HepG2 (cell line): ENCODE measurements around the gene CIB2. TPM values are rescaled to one million over a fixed set of nuclear protein-coding genes. Genes with fewer than 3 reads are reported as not detected.

Experiments used
- CEBPG ChIP-seq: IDR thresholded peaks from 2 replicates; pipeline ENCODE4 v1.6.1; 2016
- CENPT ChIP-seq: sonication (generic); formaldehyde crosslinking; IDR thresholded peaks from 2 replicates; pipeline ENCODE4 v1.8.0; 2022; ENCODE audit warnings: low read depth, mild to moderate bottlenecking, moderate library complexity, missing genetic modification reagents
- KDM4B ChIP-seq: sonication (generic); formaldehyde crosslinking; IDR thresholded peaks from 2 replicates; pipeline ENCODE4 v1.4.0; 2020; ENCODE audit warnings: missing genetic modification reagents
- KLF6 ChIP-seq: IDR thresholded peaks from 2 replicates; pipeline ENCODE4 v1.8.0; 2016; ENCODE audit warnings: missing biosample characterization, missing genetic modification reagents
- LBX2 ChIP-seq: sonication (generic); formaldehyde crosslinking; IDR thresholded peaks from 2 replicates; pipeline ENCODE4 v1.5.0; 2020; ENCODE audit warnings: missing genetic modification reagents, mild to moderate bottlenecking, borderline replicate concordance
- MBD4 ChIP-seq: IDR thresholded peaks from 2 replicates; pipeline ENCODE4 v1.6.1; 2012; ENCODE audit warnings: low read length, inconsistent platforms, borderline replicate concordance
- MTA3 ChIP-seq: sonication (generic); formaldehyde crosslinking; IDR thresholded peaks from 2 replicates; pipeline ENCODE4 v1.4.0; 2020; ENCODE audit warnings: missing genetic modification reagents
- MTF1 ChIP-seq: sonication (generic); formaldehyde crosslinking; IDR thresholded peaks from 2 replicates; pipeline ENCODE4 v1.5.0; 2020; ENCODE audit warnings: missing genetic modification reagents
- PLRG1 ChIP-seq: fragments of 450-650 bp; conservative IDR thresholded peaks from 2 replicates; pipeline ENCODE4 v1.6.1; 2016
- RAD51 ChIP-seq: fragments of 450-650 bp; IDR thresholded peaks from 2 replicates; pipeline ENCODE4 v1.6.1; 2016; ENCODE audit warnings: borderline replicate concordance
- SIN3B ChIP-seq: fragments of 150-350 bp; IDR thresholded peaks from 2 replicates; pipeline ENCODE4 v1.6.1; 2014; ENCODE audit warnings: low read length
- SRSF4 ChIP-seq: fragments of 200-400 bp; formaldehyde crosslinking; IDR thresholded peaks from one replicate; pipeline ENCODE4 v1.6.1; 2018; ENCODE audit warnings: mild to moderate bottlenecking, low read depth, low read length, moderate library complexity; ENCODE audit not compliant: poor library complexity, severe bottlenecking
- THYN1 ChIP-seq: sonication (generic); formaldehyde crosslinking; IDR thresholded peaks from 2 replicates; pipeline ENCODE4 v1.8.1; 2023; ENCODE audit warnings: low read depth, mild to moderate bottlenecking, moderate library complexity, missing genetic modification reagents, borderline replicate concordance
- YEATS2 ChIP-seq: sonication (generic); formaldehyde crosslinking; IDR thresholded peaks from 2 replicates; pipeline ENCODE4 v1.4.0; 2020; ENCODE audit warnings: missing genetic modification reagents, borderline replicate concordance
- ZBED4 ChIP-seq: sonication (generic); formaldehyde crosslinking; IDR thresholded peaks from 2 replicates; pipeline ENCODE4 v1.4.0; 2020; ENCODE audit warnings: missing genetic modification reagents, borderline replicate concordance
- ZFAT ChIP-seq: sonication (generic); formaldehyde crosslinking; conservative IDR thresholded peaks from 2 replicates; pipeline ENCODE4 v1.8.1; 2023; ENCODE audit warnings: missing genetic modification reagents, inconsistent platforms
- ZFP91 ChIP-seq: sonication (generic); formaldehyde crosslinking; IDR thresholded peaks from 2 replicates; pipeline ENCODE4 v1.9.0; 2022; ENCODE audit warnings: missing genetic modification reagents, mild to moderate bottlenecking, borderline replicate concordance
- ZNF138 ChIP-seq: sonication (generic); formaldehyde crosslinking; IDR thresholded peaks from 2 replicates; pipeline ENCODE4 v1.5.0; 2020; ENCODE audit warnings: mild to moderate bottlenecking, low read depth, missing genetic modification reagents
- ZNF160 ChIP-seq: sonication (generic); formaldehyde crosslinking; IDR thresholded peaks from 2 replicates; pipeline ENCODE4 v1.8.0; 2022; ENCODE audit warnings: mild to moderate bottlenecking, inconsistent platforms, missing genetic modification reagents
- ZNF335 ChIP-seq: sonication (generic); formaldehyde crosslinking; IDR thresholded peaks from 2 replicates; pipeline ENCODE4 v1.4.0; 2020; ENCODE audit warnings: missing genetic modification reagents
- ZNF33A ChIP-seq: sonication (generic); formaldehyde crosslinking; IDR thresholded peaks from 2 replicates; pipeline ENCODE4 v1.5.1; 2020; ENCODE audit warnings: missing genetic modification reagents, mild to moderate bottlenecking, moderate library complexity, borderline replicate concordance
- ZNF383 ChIP-seq: sonication (generic); formaldehyde crosslinking; IDR thresholded peaks from 2 replicates; pipeline ENCODE4 v1.4.0; 2020; ENCODE audit warnings: missing genetic modification reagents, mild to moderate bottlenecking, borderline replicate concordance
- ZNF431 ChIP-seq: sonication (generic); formaldehyde crosslinking; IDR thresholded peaks from 2 replicates; pipeline ENCODE4 v1.9.0; 2022; ENCODE audit warnings: missing genetic modification reagents, low read depth, mild to moderate bottlenecking, borderline replicate concordance
- ZNF678 ChIP-seq: sonication (generic); formaldehyde crosslinking; IDR thresholded peaks from 2 replicates; pipeline ENCODE4 v1.4.0; 2020; ENCODE audit warnings: mild to moderate bottlenecking, missing genetic modification reagents
- ZNF782 ChIP-seq: sonication (generic); formaldehyde crosslinking; IDR thresholded peaks from 2 replicates; pipeline ENCODE4 v1.4.0; 2020; ENCODE audit warnings: missing genetic modification reagents, mild to moderate bottlenecking, borderline replicate concordance
- ZNF891 ChIP-seq: sonication (generic); formaldehyde crosslinking; IDR thresholded peaks from 2 replicates; pipeline ENCODE4 v1.5.0; 2020; ENCODE audit warnings: mild to moderate bottlenecking, missing genetic modification reagents
- polyA plus RNA-seq, 8 experiments: library from polyadenylated mRNA; depleted of rRNA in 3 of 8; stranded (reverse) in 7 of 8; unstranded in 1 of 8; fragments of >200 nt; fragmentation: Illumina TruSeq in 4 of 8; extraction: Trizol in 4 of 8; gene quantifications; 2 replicates each; pipeline versions ENCODE4 v1.2.1 to v1.2.3, GENCODE V29; 2011 to 2016; ENCODE audit warnings: low read depth in 4 of 8, missing spikeins in 1 of 8, mixed read lengths in 1 of 8; ENCODE audit not compliant: insufficient read depth in 1 of 8
- total RNA-seq, 5 experiments: library from RNA; depleted of rRNA; stranded (reverse); fragments of >200 nt; fragmentation: Illumina TruSeq; extraction: Trizol; gene quantifications; 2 replicates each; pipeline ENCODE4 v1.2.3, GENCODE V29; 2016; ENCODE audit warnings: low read depth in 1 of 5

CIB2 gene
- total and polyA plus RNA-seq, 2 of the 13 experiments (the other 11 are each of a cell fraction or from before 2014, with no cell fraction given), result 1.4 to 1.5 TPM

- peak; percentile 55; the same call in 1 of the 2 replicates for TF ChIP-seq ZNF678 (CRISPR knock-in tag)
- TF ChIP-seq SRSF4, result no peak
- no peak for TF ChIP-seq MBD4
- TF ChIP-seq ZNF160 (CRISPR knock-in tag), result no peak
- no peak for TF ChIP-seq THYN1 (CRISPR knock-in tag)
- TF ChIP-seq ZNF891, result no peak
- TF ChIP-seq ZNF33A (CRISPR knock-in tag), result no peak
- peak; percentile 79; the same call in 1 of the 2 replicates for TF ChIP-seq ZNF782 (CRISPR knock-in tag)
- no peak for TF ChIP-seq LBX2 (CRISPR knock-in tag)
- TF ChIP-seq ZNF431, result no peak; the same call in 1 of the 2 replicates
- no peak for TF ChIP-seq MTF1
- peak; percentile 80; the same call in 1 of the 2 replicates for TF ChIP-seq KLF6
- no peak for TF ChIP-seq RAD51
- no peak for TF ChIP-seq ZNF138 (CRISPR knock-in tag)
- peak; percentile 76 for TF ChIP-seq YEATS2
- TF ChIP-seq SIN3B, result no peak
- TF ChIP-seq CEBPG (CRISPR knock-in tag), result peak; percentile 99
- TF ChIP-seq PLRG1, result no peak
- peak; percentile 86 for TF ChIP-seq ZNF335 (CRISPR knock-in tag)
- TF ChIP-seq MTA3 (CRISPR knock-in tag), result no peak
- TF ChIP-seq ZFP91 (CRISPR knock-in tag), result peak; percentile 65
- TF ChIP-seq CENPT, result no peak
- TF ChIP-seq KDM4B, result peak; percentile 95
- no peak for TF ChIP-seq ZNF383
- TF ChIP-seq ZBED4, result peak; percentile 95; the same call in 1 of the 2 replicates
- no peak for TF ChIP-seq ZFAT
Observed at GRCh38 chr15:78065284-78065872, 65.9 kb downstream of the CIB2 start (continued).
